ENCODE data around the gene MRPL37. TPM values are rescaled to one million over a fixed set of nuclear protein-coding genes. Genes with fewer than 3 reads are reported as not detected.

Gene MRPL37
- total and polyA plus RNA-seq, 12 donors = 24.9 to 174 (median 107) TPM

DNA sequence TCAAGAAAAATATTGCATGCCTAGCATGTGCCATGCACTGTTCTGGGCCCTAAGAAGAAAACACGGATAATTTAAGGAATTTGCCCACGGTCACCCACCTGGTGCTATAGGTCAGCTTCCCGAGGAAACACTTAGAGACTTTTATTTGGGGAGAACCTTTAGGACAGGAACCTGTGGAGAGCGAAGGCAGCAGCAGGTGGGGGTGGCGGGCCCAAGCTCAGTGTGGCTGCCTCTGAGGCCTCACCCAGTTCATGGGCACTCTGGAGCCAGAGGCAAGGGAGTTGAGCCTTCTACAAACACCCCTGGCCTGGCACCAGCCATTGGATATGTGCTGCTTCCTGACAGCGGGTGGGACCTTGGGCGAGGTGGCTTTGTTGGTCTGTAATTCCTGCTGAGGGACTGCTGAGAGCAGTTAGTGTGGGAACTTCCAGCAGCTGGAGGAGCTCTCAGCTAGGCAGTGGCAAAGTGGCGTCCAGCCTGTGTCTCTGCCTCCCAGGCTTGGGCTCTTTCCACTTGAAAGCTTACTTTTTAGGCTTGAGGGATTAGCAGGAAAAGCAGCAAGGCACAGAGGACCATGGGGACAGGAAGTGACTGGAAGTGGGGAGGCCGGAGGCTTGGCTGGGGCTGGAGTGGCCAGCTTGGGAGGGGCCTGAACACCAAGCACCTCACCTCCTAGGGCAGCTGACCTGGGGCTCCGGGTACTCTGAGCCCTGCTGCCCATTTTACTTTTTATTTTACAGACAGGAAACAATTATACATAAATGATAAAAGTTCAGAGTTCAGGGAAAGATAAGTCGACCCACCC, 19.1 kb downstream of the MRPL37 start:
- Histone ChIP-seq H3K9me3 (replicated peaks in 1 of 3) (no peaks in the 10 kb centered on the region), H3K4me1 (replicated peaks in 1 of 2) (peaks cover 29 to 55% of the 10 kb centered on the region in 2 donors), H3K4me3 (no peak overlapping the region), H3K36me3 (replicated peaks in 1 of 2) (peaks cover 0 to 47% of the 10 kb centered on the region in 2 donors), H3K27ac (peak overlapping the region; percentile 72 to 91 (median 90)), H3K27me3 (no peaks in the 10 kb centered on the region)
- 52 to 66% (median 57%) methylated on average over 9 to 11 of the region's 11 CpGs for WGBS, 4 donors
- peak in 1 of 2 donors; percentile 10 for TF ChIP-seq POLR2A (IDR thresholded peaks at IDR 0.05)
- TF ChIP-seq, protein P1, sequence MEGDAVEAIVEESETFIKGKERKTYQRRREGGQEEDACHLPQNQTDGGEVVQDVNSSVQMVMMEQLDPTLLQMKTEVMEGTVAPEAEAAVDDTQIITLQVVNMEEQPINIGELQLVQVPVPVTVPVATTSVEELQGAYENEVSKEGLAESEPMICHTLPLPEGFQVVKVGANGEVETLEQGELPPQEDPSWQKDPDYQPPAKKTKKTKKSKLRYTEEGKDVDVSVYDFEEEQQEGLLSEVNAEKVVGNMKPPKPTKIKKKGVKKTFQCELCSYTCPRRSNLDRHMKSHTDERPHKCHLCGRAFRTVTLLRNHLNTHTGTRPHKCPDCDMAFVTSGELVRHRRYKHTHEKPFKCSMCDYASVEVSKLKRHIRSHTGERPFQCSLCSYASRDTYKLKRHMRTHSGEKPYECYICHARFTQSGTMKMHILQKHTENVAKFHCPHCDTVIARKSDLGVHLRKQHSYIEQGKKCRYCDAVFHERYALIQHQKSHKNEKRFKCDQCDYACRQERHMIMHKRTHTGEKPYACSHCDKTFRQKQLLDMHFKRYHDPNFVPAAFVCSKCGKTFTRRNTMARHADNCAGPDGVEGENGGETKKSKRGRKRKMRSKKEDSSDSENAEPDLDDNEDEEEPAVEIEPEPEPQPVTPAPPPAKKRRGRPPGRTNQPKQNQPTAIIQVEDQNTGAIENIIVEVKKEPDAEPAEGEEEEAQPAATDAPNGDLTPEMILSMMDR (IDR thresholded peaks at IDR 0.05) = no peak
- intact Hi-C loops (cut with DNase I) = no loop called here
- DNase-seq = peak in 6 of 7 donors; percentile 39 to 74 (median 66)

DNA sequence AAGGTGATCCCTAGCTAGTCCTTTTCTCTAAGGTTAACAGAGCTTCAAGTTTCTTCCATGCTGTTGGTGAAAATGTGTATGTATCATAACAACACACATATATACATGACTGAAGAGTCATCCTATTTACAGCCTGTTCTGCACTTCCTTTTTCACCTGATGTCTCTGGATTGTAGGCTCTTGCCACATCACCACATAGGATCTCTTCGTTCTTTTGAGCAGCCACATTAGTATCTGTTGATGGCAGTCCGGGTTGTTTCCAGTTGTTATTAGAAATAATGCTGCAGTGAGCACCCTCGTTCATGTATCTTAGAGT, 19.7 kb downstream of the MRPL37 start:
- 14 to 35% (median 25%) methylated on average over 3 of the region's 3 CpGs for whole genome bisulfite sequencing, 4 donors

DNA sequence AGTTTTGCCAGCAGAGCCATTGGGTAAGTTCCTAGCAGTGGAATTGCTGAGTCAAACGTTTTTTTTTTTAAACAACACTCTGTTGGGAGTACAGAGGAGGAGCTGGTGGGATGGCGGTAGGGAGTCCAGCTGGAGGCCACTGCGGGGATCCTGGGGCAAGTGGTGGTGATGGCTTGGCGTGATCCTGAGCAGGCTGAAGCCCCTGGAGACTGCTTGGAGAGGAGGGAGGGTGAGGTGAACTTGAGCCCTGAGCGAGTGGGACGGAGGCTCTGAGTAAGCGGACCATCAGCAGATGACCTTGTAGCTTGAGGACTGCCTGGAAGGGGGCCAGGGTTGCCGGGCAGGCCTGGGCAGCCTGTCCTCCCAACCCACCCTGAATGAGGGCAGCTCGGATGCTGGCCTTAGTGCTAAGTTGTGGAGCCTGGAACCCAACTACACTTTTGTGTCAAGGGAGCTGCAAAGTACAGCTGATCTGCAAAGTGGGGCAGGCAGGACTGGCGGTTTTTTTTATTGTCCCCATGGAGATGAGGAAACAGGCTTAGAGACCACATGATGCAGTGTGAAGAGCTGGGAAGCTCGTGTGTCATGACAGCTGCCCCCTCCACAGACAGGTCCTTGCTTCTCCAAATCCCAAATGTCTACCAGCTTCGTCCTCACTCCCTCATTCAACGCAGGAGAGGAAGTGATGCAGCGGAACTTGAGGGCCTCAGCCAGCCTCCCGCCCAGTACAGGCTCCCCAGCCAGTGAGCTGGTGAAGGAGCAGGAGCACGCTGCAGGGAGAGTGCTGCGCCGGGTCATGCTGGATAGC, 20.2 kb downstream of the MRPL37 start:
- intact Hi-C loops (cut with DNase I) = loop anchor here in 1 of 2 donors (5.0 kb wide), 1 partner anchor 267 kb away; no protein-coding TSS in a partner anchor
- 29 to 41% (median 31%) methylated on average over 12 to 18 of the region's 18 CpGs for WGBS, 4 donors
- peaks cover 0 to 36% of the 10 kb centered on the region in 2 donors for H3K36me3 ChIP-seq (replicated peaks in 1 of 2)
- no peaks in the 10 kb centered on the region for H3K9me3 ChIP-seq (replicated peaks in 1 of 3)
- TF ChIP-seq POLR2A (IDR thresholded peaks at IDR 0.05) = peak in 1 of 2 donors; percentile 50
- TF ChIP-seq, protein P1 (IDR thresholded peaks at IDR 0.05) = no peak
- H3K27me3 ChIP-seq = no peaks in the 10 kb centered on the region
- H3K4me3 ChIP-seq = no peak overlapping the region
- H3K4me1 ChIP-seq (replicated peaks in 1 of 2) = peaks cover 29 to 55% of the 10 kb centered on the region in 2 donors
- H3K27ac ChIP-seq = peak overlapping the region; percentile 72 to 91 (median 90)
- DNase-seq = peak; percentile 90 to 98 (median 96)

More for the DNA sequence above, 19.7 kb downstream of the MRPL37 start:
- TF ChIP-seq, protein P1 (IDR thresholded peaks at IDR 0.05) = no peak
- no peak for TF ChIP-seq POLR2A (IDR thresholded peaks at IDR 0.05)
- no peak for DNase-seq
- intact Hi-C loops (cut with DNase I) = loop anchor here in 1 of 2 donors (5.0 kb wide), 1 partner anchor 268 kb away; no protein-coding TSS in a partner anchor
- no peaks in the 10 kb centered on the region for H3K9me3 ChIP-seq (replicated peaks in 1 of 3)
- H3K27me3 ChIP-seq = no peaks in the 10 kb centered on the region
- no peak overlapping the region for H3K4me3 ChIP-seq
- peak overlapping the region; percentile 72 to 91 (median 90) for H3K27ac ChIP-seq
- H3K4me1 ChIP-seq (replicated peaks in 1 of 2) = peaks cover 29 to 55% of the 10 kb centered on the region in 2 donors
- H3K36me3 ChIP-seq (replicated peaks in 1 of 2) = peaks cover 0 to 42% of the 10 kb centered on the region in 2 donors

Measured in adrenal gland (tissue), 12 donors.